GM04504 (cell line): Measurements from ENCODE around the gene PCBP2.
A peak's percentile ranks its signal among the peaks of the same experiment; 100 is the strongest.
"Not testable (repeated sequence)": the region's sequence is repeated elsewhere in the genome, so short reads cannot be mapped to it uniquely, and the experiment has no call there.

ENCODE experiments used
- DNase-seq: peaks from one replicate; pipeline ENCODE4 v3.0.0-alpha.2; 2012; ENCODE audit warnings: low read depth

Gene PCBP2

GRCh38 chr12:53451661-53452158 is at the start of gene PCBP2:
PCBP2 (plus strand) TSS chr12:53452102; CDS start chr12:53454801, 2,699 bp downstream.
- DNase-seq = peak; percentile 99

DNA sequence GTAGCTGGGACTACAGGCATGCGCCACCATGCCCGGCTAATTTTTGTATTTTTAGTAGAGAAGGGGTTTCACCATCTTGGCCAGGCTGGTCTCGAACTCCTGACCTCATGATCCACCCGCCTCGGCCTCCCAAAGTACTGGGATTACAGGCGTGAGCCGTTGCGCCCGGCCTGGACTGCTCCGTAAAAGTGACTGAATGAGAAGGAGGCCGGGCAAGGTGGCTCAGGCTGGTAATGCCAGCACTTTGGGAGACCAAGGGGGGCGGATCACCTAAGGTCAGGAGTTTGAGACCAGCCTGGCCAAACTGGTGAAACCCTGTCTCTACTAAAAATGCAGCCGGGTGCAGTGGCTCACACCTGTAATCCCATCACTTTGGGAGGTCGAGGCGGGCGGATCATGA is 49.6 kb upstream of the PCBP2 start:
- not testable (repeated sequence) for DNase-seq

- no peak for DNase-seq
Observed at GRCh38 chr12:53402871-53403270, 49.0 kb upstream of the PCBP2 start.

DNA sequence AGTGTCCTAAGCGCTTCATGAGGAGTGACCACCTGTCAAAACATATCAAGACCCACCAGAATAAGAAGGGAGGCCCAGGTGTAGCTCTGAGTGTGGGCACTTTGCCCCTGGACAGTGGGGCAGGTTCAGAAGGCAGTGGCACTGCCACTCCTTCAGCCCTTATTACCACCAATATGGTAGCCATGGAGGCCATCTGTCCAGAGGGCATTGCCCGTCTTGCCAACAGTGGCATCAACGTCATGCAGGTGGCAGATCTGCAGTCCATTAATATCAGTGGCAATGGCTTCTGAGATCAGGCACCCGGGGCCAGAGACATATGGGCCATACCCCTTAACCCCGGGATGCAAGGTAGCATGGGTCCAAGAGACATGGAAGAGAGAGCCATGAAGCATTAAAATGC is 41.0 kb upstream of the PCBP2 start:
- DNase-seq = no peak

- no peak for DNase-seq
Observed at GRCh38 chr12:53413485-53414204, 38.3 kb upstream of the PCBP2 start.

GRCh38 chr12:53414756-53415417 is 37.0 kb upstream of the PCBP2 start:
- DNase-seq = no peak

DNA sequence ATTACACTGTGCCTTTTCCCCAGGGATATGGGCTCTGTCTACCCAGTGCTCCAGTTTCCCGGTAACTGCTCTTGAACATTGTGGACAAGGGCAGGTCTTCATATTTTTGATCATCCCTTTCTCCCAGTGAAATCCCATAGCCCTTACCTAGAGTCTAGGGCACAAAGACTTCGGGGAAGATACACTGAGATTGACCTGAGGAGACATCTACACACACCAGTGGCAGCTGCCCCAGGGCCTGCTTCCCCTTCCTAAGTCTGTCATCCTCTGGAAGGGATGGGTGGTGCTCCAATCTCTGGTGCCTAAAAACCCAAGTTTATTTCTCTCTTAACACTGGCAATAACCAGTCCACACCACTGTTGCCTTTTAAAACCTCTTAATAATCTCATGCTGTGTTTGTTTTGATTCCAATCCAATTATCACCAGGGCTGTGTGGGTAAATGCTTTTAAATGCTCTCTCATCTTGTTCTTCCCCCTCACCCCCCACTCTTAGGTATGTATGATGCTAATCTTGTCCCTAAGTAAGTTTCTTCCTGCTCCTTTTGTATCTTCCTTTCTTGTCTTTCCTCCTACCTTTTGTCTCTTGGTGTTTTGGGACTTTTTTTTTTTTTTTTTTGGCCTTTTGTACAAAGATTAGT is 36.0 kb upstream of the PCBP2 start:
- not testable (repeated sequence) for DNase-seq

DNA sequence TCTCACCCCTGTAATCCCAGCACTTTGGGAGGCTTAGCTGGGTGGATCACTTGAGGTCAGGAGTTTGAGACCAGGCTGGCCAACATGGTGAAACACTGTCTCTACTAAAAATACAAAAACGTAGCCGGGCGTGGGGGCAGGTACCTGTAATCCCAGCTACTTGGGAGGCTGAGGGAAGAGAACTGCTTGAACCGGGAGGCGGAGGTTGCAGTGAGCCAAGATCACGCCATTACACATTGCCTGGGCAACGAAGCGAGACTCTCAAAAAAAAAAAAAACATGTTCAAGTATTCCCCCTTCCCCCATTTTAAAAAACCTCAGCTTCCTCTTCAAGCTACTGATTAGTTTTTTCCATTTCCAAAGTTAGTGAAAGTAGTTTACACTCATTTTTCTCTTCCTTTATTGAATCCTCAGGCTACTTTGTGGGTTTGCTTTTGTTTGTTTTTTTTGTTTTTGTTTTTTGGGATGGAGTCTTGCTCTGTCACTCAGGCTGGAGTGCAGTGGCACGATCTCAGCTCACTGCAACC is 34.5 kb upstream of the PCBP2 start:
- DNase-seq = not testable (repeated sequence)

DNA sequence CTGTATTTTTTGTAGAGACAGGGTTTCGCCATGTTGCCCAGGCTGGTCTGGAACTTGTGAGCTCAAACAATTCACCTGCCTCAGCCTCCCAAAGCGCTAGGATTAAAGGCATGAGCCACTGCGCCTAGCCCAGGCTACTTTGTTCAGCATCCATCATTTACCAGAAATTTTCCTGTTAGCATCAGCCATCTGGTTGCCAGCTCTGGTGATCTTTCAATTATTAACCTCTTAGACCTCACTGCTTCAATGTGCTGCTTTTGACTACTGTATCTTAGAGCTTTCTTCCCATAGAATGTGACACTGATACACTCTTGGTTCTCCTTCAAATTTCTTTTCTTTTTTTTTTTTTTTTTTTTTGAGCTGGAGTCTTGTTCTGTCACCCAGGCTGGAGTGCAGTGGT is 33.7 kb upstream of the PCBP2 start:
- DNase-seq = no peak

- no peak for DNase-seq
Observed at GRCh38 chr12:53419756-53420155, 32.1 kb upstream of the PCBP2 start.

- not testable (repeated sequence) for DNase-seq
Observed at GRCh38 chr12:53422247-53422646, 29.7 kb upstream of the PCBP2 start.

DNA sequence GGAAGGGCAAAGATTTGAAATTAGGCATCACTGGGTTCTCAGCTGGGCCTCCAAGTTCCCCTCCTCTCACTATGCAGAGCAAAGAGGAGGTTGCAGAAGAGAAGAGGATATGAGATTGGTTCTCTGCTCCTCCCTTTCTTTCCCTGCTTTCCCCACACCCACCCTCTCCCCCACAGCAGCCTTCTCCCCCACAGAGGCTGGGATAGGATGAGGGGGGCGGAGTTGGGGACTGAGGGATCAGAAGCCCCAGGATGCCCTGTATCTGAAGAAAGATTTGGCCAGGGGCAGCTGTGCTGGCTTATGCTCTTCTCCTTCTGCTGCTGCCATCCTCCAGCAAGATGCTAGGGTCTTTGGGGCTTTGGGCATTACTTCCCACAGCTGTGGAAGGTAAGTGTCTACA is 28.3 kb upstream of the PCBP2 start, which contains the start of gene AMHR2:
Gene AMHR2, plus strand, starts transcription at position 259 of the 400 bp plus-strand sequence. Its CDS starts 80 bp downstream, at position 339.
- DNase-seq = no peak

GRCh38 chr12:53424626-53425514 is 27.0 kb upstream of the PCBP2 start:
- no peak for DNase-seq

- no peak for DNase-seq
Observed at GRCh38 chr12:53425515-53426150, 26.3 kb upstream of the PCBP2 start.

GRCh38 chr12:53427905-53428594 is 23.9 kb upstream of the PCBP2 start:
- DNase-seq = peak; percentile 71

DNA sequence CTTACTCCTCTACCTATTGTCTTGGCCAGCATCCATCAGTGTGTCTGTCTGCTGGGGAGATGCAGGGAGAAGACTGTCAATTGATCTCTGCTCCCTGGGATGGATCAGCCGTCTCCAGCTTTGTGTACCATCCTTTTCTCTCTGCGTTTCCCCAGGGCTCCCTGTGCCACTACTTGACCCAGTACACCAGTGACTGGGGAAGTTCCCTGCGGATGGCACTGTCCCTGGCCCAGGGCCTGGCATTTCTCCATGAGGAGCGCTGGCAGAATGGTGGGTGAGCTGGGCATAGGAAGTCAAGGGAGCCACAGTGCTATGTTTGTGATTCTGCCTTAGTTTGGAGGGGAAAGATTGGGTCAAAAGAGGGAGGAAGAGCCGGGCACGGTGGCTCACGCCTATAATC is 23.2 kb upstream of the PCBP2 start:
- no peak for DNase-seq

GRCh38 chr12:53430116-53430515 is 21.8 kb upstream of the PCBP2 start:
- DNase-seq = no peak

- no peak for DNase-seq
Observed at GRCh38 chr12:53431187-53431586, 20.7 kb upstream of the PCBP2 start.

DNA sequence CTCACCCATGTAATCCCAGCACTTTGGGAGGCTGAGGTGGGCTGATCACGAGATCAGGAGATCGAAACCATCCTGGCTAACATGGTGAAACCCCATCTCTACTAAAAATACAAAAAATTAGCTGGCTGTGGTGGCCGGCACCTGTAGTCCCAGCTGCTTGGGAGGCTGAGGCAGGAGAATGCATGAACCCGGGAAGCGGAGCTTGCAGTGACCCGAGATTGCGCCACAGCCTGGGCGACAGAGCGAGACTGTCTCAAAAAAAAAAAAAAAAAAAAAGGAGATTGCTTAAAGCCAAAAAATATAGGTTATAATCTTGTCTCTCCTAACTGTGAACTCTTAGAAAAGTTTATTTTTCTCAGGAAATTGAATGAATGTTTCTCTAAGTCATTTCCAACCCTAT is 16.6 kb upstream of the PCBP2 start:
- not testable (repeated sequence) for DNase-seq

DNA sequence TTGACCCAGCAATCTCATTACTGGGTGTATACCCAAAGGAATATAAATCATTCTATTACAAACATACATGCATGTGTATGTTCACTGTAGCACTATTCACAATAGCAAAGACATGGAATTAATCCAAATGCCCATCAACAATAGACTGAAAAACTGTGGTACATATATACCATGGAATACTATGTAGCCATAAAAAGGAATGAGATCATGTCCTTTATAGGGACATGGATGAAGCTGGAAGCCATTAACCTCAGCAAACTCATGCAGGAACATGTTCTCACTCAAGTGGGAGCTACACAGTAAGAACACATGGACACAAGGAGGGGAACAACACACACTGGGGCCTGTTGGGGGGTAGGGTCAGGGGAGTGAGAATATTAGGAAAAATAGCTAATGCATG is 12.3 kb upstream of the PCBP2 start:
- DNase-seq = not testable (repeated sequence)
